Endothelial cell of umbilical vein (primary cell): ENCODE measurements around the gene PPP1R13L. TPM values are rescaled to one million over a fixed set of nuclear protein-coding genes. Genes with fewer than 3 reads are reported as not detected.

Experiments used
- BruUV-seq: library from RNA; stranded (reverse); fragments of 400-500 nt; replicated peaks from 2 replicates; lab custom pipeline; 2021; lab: Mats Ljungman, UMichigan
- CTCF ChIA-PET: fragments of 300-600, 350-600 bp; sonication (Branson Sonifier 250); formaldehyde crosslinking; loops from one replicate; lab custom pipeline; 2021; ENCODE audit warnings: antibody characterized with exemption, inconsistent platforms; lab: Charles Lee
- POLR2A ChIA-PET: fragments of 300-600, 350-600 bp; sonication (Branson Sonifier 250); formaldehyde crosslinking; loops from one replicate; lab custom pipeline; 2021; ENCODE audit warnings: antibody characterized with exemption, inconsistent platforms; lab: Charles Lee
- DNase-seq: peaks from one replicate; pipeline ENCODE4 v3.0.0-alpha.2; 2011; ENCODE audit warnings: low read depth, low spot score
- FAIRE-seq: peaks from 2 replicates; lab custom pipeline; 2011; peaks lifted over from hg19 to GRCh38; lab: Jason Lieb, UNC
- H2AFZ ChIP-seq: 2 replicates; pipeline ENCODE4 v1.6.0; 2012; ENCODE audit warnings: low read depth, low read length, control low read depth, inconsistent platforms
- H3K27ac ChIP-seq: 2 replicates; pipeline ENCODE4 v1.5.1; 2011; ENCODE audit warnings: low read depth, mild to moderate bottlenecking, control low read depth, low read length, moderate library complexity; ENCODE audit not compliant: insufficient read depth
- H3K27me3 ChIP-seq, 2 experiments: 2 replicates each; pipeline versions ENCODE4 v1.6.0 to v1.6.1; 2011; ENCODE audit warnings: low read length in 2 of 2, mixed read lengths in 1 of 2; ENCODE audit not compliant: control insufficient read depth in 2 of 2, insufficient read depth in 2 of 2
- H3K36me3 ChIP-seq, 2 experiments: 2 replicates in 1 of 2; 3 replicates in 1 of 2; pipeline ENCODE4 v1.5.1; 2011; ENCODE audit warnings: low read length in 2 of 2, mild to moderate bottlenecking in 1 of 2, moderate library complexity in 1 of 2; ENCODE audit not compliant: control insufficient read depth in 2 of 2, insufficient read depth in 2 of 2; ENCODE audit errors: extremely low read depth in 1 of 2
- H3K4me1 ChIP-seq: 3 replicates; pipeline ENCODE4 v1.5.1; 2011; ENCODE audit warnings: mild to moderate bottlenecking, low read length; ENCODE audit not compliant: control insufficient read depth, insufficient read depth; ENCODE audit errors: extremely low read depth
- H3K4me2 ChIP-seq: 2 replicates; pipeline ENCODE4 v1.6.1; 2011; ENCODE audit warnings: low read length, control low read depth, mixed read lengths; ENCODE audit not compliant: insufficient read depth
- H3K4me3 ChIP-seq, 3 experiments: fragments of 200-600 bp in 1 of 3; sonication (generic), shearing (Covaris generic) in 1 of 3; replicated peaks in 1 of 3; 2 replicates each; pipeline ENCODE4 v1.5.1; 2011 to 2016; ENCODE audit warnings: control low read depth in 3 of 3, low read length in 3 of 3, mild to moderate bottlenecking in 2 of 3, inconsistent platforms in 1 of 3, low read depth in 1 of 3, moderate library complexity in 1 of 3; ENCODE audit not compliant: insufficient read depth in 1 of 3
- H3K79me2 ChIP-seq: 2 replicates; pipeline ENCODE4 v1.6.0; 2012; ENCODE audit warnings: low read length, inconsistent platforms; ENCODE audit not compliant: control insufficient read depth, insufficient read depth
- H3K9ac ChIP-seq: replicated peaks from 2 replicates; pipeline ENCODE3; 2011; ENCODE audit warnings: low read length, control low read depth; ENCODE audit not compliant: insufficient read depth; ENCODE audit errors: extremely low read depth
- H3K9me1 ChIP-seq: replicated peaks from 3 replicates; pipeline ENCODE4 v1.6.0; 2011; ENCODE audit warnings: mild to moderate bottlenecking, low read length; ENCODE audit not compliant: control insufficient read depth, insufficient read depth; ENCODE audit errors: extremely low read depth
- H3K9me3 ChIP-seq: replicated peaks from 2 replicates; pipeline ENCODE4 v1.5.1; 2012; ENCODE audit warnings: low read length, inconsistent platforms; ENCODE audit not compliant: control insufficient read depth, insufficient read depth
- H4K20me1 ChIP-seq: replicated peaks from 2 replicates; pipeline ENCODE3; 2011; ENCODE audit warnings: mild to moderate bottlenecking, low read length; ENCODE audit not compliant: control insufficient read depth, insufficient read depth; ENCODE audit errors: extremely low read depth
- CTCF ChIP-seq, 2 donors: IDR thresholded peaks; 1 replicate in 1 of 2; 2 replicates in 1 of 2; pipeline ENCODE4 v1.5.1; 2011; ENCODE audit warnings: low read length in 2 of 2, mild to moderate bottlenecking in 2 of 2, moderate library complexity in 2 of 2, control low read depth in 1 of 2, inconsistent platforms in 1 of 2, low read depth in 1 of 2; ENCODE audit not compliant: insufficient read depth in 1 of 2; ENCODE audit errors: extremely low read depth in 1 of 2
- EZH2 ChIP-seq: IDR thresholded peaks from 2 replicates; pipeline ENCODE4 v1.6.1; 2012; ENCODE audit warnings: borderline replicate concordance, low read depth, mild to moderate bottlenecking, moderate library complexity, low read length, inconsistent platforms; ENCODE audit not compliant: severe bottlenecking
- FOS ChIP-seq: IDR thresholded peaks from 2 replicates; pipeline ENCODE4 v1.6.1; 2011; ENCODE audit warnings: mild to moderate bottlenecking, low read length, moderate library complexity, borderline replicate concordance; ENCODE audit not compliant: insufficient read depth
- GATA2 ChIP-seq: IDR thresholded peaks from 2 replicates; pipeline ENCODE4 v1.7.0; 2011; ENCODE audit warnings: low read depth, mild to moderate bottlenecking, moderate library complexity, mixed read lengths, low read length; ENCODE audit not compliant: insufficient read length, insufficient read depth
- JUN ChIP-seq: IDR thresholded peaks from 2 replicates; pipeline ENCODE4 v1.6.1; 2011; ENCODE audit warnings: borderline replicate concordance, low read depth; ENCODE audit not compliant: insufficient read length, insufficient read depth
- MYC ChIP-seq: IDR thresholded peaks from one replicate; pipeline ENCODE4 v1.6.1; 2011; ENCODE audit warnings: mild to moderate bottlenecking, low read depth, low read length
- POLR2A ChIP-seq: IDR thresholded peaks from 2 replicates; pipeline ENCODE4 v1.6.1; 2012; ENCODE audit warnings: low read depth, mild to moderate bottlenecking, control low read depth, low read length
- POLR2AphosphoS5 ChIP-seq: IDR thresholded peaks from 2 replicates; pipeline ENCODE4 v1.6.1; 2012; ENCODE audit warnings: low read depth, mild to moderate bottlenecking, control low read depth, low read length, moderate library complexity; ENCODE audit not compliant: insufficient read depth
- dilution Hi-C: fragments of 300-500 bp; cut with MboI; formaldehyde crosslinking; loops from one replicate; pipeline ENCODE4 v1.15.0; 2019; ENCODE audit warnings: low sequenced_read_pairs; ENCODE audit not compliant: extremely low pct_ligation_motif_present
- intact Hi-C: fragments of 100-400 bp; cut with micrococcal nuclease; formaldehyde crosslinking; loops from one replicate; pipeline ENCODE4 v1.10.0; 2022
- polyA plus RNA-seq, 4 experiments: library from polyadenylated mRNA; depleted of rRNA in 3 of 4; stranded (reverse) in 3 of 4; unstranded in 1 of 4; fragments of >200 nt; gene quantifications; 2 replicates each; pipeline versions ENCODE4 v1.2.1 to v1.2.3, GENCODE V29; 2011 to 2012; ENCODE audit warnings: missing spikeins in 1 of 4
- total RNA-seq: library from RNA; stranded (reverse); gene quantifications from 2 replicates; pipeline ENCODE4 v1.2.3, GENCODE V29; 2021
- TF ChIP-seq, protein P1 (sequence below): IDR thresholded peaks from 2 replicates; pipeline ENCODE4 v1.6.1; 2011; ENCODE audit not compliant: insufficient read depth, insufficient read length

The PPP1R13L gene
- total and polyA plus RNA-seq, 2 donors (not counting 3 experiments of a cell fraction or from before 2014, with no cell fraction given): 28.5 to 77.4 TPM

- peak within 1 kb of the TSS; percentile 94 for H3K9ac ChIP-seq
- H3K4me3 ChIP-seq: peak within 1 kb of the TSS; percentile 59 to 74 (median 73)
- no peak within 1 kb of the TSS for H2AFZ ChIP-seq
- dilution Hi-C loops (no loop called here), intact Hi-C loops (loop anchor here (1.0 to 2.0 kb wide), 3 partner anchors 16 to 47 kb away; partner anchors contain the start of gene PPP1R13L)
- DNase-seq (peak; percentile 94), FAIRE-seq (no peak)
- peak within 1 kb of the TSS; percentile 99 for H3K4me2 ChIP-seq
- TF ChIP-seq EZH2 (no peak), CTCF (IDR thresholded peaks at IDR 0.05; ENCODE audit: extremely low read depth in 1 of 2, insufficient read depth in 1 of 2, low read depth in 1 of 2, low read length in 2 of 2) (no peak), POLR2AphosphoS5 (peak; percentile 66), MYC (peak; percentile 24), JUN (no peak), FOS (no peak), GATA2 (no peak), POLR2A (peak; percentile 61)
- TF ChIP-seq, protein P1, sequence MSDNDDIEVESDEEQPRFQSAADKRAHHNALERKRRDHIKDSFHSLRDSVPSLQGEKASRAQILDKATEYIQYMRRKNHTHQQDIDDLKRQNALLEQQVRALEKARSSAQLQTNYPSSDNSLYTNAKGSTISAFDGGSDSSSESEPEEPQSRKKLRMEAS: no peak
- no peaks in the 10 kb centered on the region for H3K27me3 ChIP-seq
- peak within 1 kb of the TSS; percentile 100 for H3K27ac ChIP-seq
- TSS peak; percentile 95 for BruUV-seq
- ChIA-PET POLR2A (interaction anchor here (0.6 to 1.0 kb wide), 4 partner anchors 9 to 302 kb away, joined by 3 read pairs; partner anchors contain the start of gene PPP1R13L), CTCF (interaction anchor here (0.8 to 2.8 kb wide), 10 partner anchors 8 to 62 kb away, joined by 3 to 30 read pairs (median 4); partner anchors contain the start of genes FOSB and PPP1R13L)
- no peaks in the 10 kb centered on the region for H3K9me1 ChIP-seq
- H3K79me2 ChIP-seq: peaks cover 27% of the 10 kb centered on the region
- H3K9me3 ChIP-seq: no peaks in the 10 kb centered on the region
- H4K20me1 ChIP-seq: no peaks in the 10 kb centered on the region
- H3K36me3 ChIP-seq: peaks cover 2 to 10% of the 10 kb centered on the region in 2 experiments
- H3K4me1 ChIP-seq: peaks cover 30% of the 10 kb centered on the region
Observed at GRCh38 chr19:45423589-45424190, 18.8 kb upstream of the PPP1R13L start, which contains the start of gene ERCC1. Gene ERCC1, minus strand, starts transcription at chr19:45423917. Its CDS starts 543 bp downstream, at chr19:45423374.
